UCSD-AML1 (cell line): ENCODE data around the gene AGAP3.

Experiments used
- DNase-seq: peaks from one replicate; lab custom pipeline; 2025; ENCODE audit not compliant: unreplicated experiment; lab: John Stamatoyannopoulos, UW

Gene AGAP3

GRCh38 chr7:151122796-151123157, 36.5 kb downstream of the AGAP3 start:
- no peak for DNase-seq

GRCh38 chr7:151123158-151123821, 37.0 kb downstream of the AGAP3 start:
- DNase-seq = no peak

- DNase-seq = peak; percentile 49
These were observed 37.7 kb downstream of the AGAP3 start for GRCh38 chr7:151123822-151124464.

- no peak for DNase-seq
These were observed 38.2 kb downstream of the AGAP3 start for GRCh38 chr7:151124481-151124880.

GRCh38 chr7:151124899-151125399, 38.7 kb downstream of the AGAP3 start:
- no peak for DNase-seq

GRCh38 chr7:151125470-151125845, 39.2 kb downstream of the AGAP3 start:
- no peak for DNase-seq

DNA sequence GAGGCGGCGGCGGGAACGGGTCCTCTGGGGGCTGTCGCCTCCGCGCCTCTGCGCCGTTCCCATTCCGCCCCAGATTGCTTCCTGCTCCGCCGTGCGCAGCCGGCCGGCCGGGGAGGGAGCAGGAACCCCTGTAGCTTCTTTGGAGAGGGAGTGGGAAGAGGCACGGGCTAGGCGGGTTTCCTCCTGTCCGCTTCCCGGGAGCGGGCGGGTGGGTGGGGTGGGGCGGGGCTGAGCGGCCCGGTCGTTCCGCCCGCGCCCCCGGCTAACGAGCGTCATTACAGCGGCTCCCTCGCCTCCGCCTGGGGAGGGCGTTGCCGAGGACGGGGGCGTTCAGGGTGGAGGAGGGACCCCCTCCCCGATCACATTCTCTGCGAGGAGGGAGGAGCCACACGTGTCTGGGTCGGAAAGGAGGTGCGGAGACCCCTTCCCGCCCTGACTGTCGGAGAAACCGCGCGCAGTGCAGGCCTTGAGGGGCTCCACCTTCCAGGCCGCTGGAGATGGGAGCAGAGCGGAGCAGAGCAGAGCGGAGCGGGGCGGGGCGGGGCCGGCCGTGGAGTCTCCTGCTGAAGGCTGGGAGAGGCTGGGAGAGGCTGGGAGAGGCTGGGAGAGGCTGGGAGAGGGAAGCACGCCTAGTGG, 39.7 kb downstream of the AGAP3 start:
- DNase-seq = no peak

GRCh38 chr7:151126491-151127137, 40.3 kb downstream of the AGAP3 start:
- no peak for DNase-seq

DNA sequence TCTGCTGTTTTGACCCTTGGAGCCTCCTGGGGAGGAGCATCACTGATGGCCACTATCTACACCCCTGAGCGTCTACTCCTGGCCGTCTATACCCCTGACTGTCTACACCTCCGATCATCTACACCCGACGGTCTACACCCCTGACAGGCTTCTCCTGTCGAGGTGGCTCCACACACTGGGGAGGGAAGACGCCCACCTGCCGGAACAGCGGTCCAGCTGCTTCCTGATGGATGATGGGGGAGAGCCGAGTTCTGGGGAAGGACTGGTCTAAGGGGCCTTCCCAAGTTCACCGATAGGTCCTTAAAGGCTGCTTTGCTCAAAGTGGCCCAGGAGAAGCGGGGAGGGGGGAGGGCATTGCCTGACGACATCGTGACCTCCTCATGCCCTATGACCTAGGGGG, 41.9 kb downstream of the AGAP3 start:
- no peak for DNase-seq

DNA sequence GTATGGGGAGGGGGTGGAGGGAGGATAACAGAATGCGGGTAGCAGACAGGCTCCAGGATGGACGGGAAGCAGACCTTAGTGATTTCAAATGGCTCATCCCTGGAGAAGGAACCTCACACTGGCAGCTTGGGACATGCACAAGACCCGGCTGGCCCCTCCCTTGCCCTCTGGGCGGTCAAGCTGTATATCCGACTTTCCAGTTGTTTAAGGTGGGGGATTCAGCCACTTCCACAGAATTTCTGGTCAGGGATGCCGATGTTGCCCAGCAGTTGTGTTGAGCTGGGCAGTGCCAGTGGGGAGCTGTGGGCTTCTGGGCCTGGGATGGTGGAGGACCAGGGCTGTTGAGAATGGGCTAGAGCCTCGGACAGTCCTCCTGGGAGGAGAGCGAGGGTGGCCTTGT, 42.4 kb downstream of the AGAP3 start:
- no peak for DNase-seq

GRCh38 chr7:151129117-151129959, 43.1 kb downstream of the AGAP3 start:
- no peak for DNase-seq

DNA sequence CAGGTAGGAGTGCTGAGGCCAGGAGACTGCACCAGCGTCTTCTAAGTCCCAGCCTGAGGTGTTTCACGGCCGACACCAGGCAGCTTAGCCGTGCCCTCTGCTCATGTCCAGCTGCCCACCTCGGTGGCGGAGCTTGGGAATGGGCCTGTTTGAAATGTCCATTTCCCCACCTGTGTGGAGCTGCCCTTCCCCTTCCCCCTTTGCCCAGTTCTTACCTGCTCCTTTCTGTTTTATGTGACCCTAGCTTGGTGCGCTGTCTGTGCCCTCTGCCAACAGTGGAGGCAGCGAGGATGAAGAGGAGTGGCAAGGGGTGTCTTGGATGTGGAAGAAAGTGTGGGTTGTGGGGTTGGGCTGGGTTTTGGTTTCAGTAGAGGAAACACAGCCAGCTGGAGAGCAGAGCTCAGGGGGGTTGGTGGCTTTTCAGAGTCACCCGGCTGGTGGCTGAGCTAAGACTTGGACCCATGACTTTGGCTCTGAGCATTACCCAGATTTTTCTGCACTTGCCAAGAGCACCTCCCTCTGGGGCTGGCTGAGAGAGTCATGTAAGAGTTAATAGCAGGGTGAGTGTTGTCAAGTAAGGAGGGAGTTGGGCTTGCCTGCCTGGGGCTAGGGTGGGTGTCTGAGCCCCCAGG, 43.8 kb downstream of the AGAP3 start:
- DNase-seq = no peak

- no peak for DNase-seq
These were observed 44.5 kb downstream of the AGAP3 start for GRCh38 chr7:151130741-151131157.

DNA sequence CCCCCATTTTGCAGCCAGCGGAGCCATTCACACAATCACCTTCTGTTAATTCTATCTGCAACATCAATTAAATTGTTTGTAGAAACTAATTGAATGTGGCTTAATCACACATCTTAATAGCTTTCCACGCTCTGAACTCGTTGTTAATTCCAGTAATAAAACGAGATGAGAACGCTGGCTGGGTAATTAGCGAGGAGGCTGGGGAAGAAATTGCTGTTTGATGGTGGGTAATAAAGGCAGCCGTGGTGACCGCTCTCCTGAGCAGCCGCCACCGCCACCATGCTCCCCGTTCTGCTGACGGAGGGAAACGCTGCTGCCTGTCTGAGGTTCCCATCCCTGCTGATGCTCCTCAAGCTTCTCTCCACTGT, 44.9 kb downstream of the AGAP3 start:
- DNase-seq = no peak

DNA sequence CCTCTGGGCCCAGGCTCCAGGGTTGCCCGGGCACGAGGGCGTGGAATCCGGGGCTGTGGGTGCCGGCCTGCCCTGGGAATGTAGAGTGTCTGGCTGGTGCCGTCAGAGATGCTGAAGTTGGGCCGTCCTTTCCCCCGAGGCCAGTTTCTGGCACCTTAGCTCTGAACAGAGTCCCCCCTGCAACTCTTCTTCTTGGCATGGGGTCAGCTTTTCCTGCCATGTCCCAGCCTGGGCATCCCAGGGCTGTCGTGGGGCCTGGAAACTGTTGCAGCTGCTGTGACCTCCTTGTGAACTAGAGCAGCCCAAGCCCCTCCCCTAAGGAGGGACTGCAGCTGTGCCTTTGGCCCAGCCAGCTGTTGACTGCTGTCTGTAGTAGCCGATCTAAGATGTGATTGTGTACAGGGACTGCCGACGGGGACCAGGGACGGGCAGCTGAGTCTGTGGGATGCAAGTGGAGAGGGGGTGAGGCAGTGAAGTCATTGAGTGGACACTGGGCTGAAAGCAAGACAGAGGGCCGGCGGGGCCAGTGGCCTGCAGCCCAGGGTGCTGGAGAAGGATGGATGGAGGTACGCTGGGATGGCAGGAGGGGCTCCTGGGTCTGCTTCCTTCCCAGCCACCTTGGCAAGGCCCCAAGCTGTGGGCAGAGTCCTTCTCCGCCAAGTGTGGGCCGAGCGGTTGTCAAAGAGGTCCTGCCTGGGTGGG, 45.5 kb downstream of the AGAP3 start:
- DNase-seq = no peak

DNA sequence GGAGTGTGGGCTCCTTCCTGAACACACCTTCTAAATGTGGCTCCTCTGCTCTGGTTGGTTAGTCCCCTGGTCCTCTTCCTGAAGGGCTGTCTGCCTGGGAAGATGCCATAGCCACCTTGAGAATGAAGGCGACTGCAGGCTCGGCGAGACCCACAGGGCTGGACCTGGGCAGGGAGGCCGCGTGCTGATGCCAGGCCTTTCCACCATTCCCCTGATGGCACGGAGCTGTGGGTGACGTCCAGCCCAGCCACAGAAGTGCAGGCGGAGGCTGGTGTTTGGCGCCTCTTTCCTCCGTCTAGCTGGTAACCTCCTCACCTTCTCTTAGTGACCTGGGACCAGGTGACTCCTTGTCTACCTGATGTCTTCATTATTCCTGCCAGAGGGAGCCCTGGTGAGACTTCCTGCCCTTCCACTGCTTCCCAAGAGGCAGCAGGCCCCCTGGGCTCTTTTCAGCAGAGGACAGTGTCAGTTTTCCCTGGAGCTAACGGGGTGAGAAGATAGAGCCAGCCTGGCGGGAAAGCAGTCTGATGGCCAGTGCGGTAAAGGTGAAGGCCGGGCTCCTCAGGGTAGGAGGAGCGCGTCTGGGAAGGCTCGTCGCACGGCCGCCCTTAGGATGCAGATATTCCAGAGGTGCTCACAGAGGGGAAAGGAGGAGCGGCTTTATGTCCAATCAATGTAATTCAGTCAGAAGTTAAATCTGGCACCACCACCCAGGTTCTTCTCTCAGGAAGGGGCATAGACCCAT, 46.4 kb downstream of the AGAP3 start:
- DNase-seq = no peak

DNA sequence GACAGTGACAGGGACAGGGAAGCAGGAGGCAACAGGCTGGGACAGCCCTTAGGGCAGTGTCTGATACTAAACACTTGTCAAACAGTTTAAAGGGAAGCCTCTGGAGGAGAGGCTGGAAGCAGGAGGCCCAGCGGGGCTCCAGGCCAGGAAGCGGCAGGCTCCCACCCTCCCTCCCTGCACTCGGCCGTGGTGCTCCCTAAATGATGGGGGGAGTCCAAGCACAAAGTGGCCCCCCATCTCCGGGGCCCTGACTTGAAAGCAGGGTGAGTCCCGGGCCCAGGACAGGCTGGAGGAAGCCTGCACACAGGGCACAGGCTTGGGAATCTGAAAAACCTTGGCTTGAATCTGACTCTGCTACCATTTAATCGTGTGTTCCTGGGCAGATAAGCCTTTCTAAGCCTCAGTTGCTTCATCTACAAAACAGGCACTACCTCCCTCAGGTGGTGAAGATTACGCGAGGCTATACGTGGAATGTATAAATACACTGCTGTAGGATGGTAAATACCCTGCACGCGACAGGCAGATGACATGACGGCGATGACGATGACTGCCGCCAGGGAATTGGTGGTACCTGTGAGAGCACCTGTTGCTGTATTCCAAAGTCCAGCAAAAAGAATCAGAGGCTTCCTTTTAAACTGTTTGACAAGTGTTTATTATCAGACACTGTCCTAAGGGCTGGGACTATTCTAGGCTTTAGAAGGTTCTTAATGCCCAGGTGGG, 47.2 kb downstream of the AGAP3 start:
- DNase-seq = no peak

DNA sequence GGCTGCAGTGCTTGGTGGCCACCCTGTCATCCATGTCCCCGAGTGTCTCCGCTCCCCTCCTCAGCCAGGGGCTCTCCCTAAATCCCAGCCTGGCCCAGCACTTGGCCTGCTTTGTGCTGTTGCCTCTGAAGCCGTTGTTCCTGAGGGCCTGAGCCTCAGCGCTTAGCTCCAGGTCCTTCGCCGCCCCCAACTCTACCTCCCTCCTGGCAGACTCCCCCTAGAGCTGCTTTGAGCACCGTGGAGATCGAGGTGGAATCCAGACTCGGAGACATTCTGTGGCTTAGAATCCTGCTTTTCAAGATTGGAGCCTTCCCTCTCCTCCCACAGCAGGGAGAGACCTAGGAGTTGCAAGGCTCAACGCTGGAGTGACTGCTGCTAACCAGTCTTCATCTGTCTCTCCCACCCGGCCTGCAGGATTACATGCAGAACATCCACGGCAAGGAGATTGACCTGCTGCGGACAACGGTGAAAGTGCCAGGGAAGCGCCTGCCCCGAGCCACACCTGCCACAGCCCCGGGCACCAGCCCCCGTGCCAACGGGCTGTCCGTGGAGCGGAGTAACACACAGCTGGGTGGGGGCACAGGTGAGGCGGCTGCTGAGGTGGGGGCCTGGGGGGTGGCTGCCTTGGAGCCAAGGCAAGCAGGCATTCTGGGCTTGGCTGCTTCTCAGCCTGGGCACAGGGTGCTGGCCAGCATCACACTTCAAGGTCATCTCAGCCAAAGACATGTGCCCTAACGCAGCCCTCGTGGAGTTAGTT, 47.9 kb downstream of the AGAP3 start:
- no peak for DNase-seq
